ENCODE measurements around the gene SEMA3E.
"Not testable (repeated sequence)": the region's sequence is repeated elsewhere in the genome, so short reads cannot be mapped to it uniquely, and the experiment has no call there.

SEMA3E gene

GRCh38 chr7:83484826-83485225 lies 164.1 kb downstream of the SEMA3E start:
- DNase-seq: no peak

- no peak for DNase-seq
These were observed 164.7 kb downstream of the SEMA3E start for GRCh38 chr7:83484266-83484665.

GRCh38 chr7:83478616-83479015 lies 170.3 kb downstream of the SEMA3E start:
- DNase-seq: no peak

GRCh38 chr7:83476511-83477050 lies 172.4 kb downstream of the SEMA3E start:
- no peak for DNase-seq

- DNase-seq: no peak
These were observed 173.5 kb downstream of the SEMA3E start for GRCh38 chr7:83475420-83475819.

- DNase-seq: no peak
These were observed 176.6 kb downstream of the SEMA3E start for GRCh38 chr7:83472376-83472775.

- no peak for DNase-seq
These were observed 179.4 kb downstream of the SEMA3E start for GRCh38 chr7:83469491-83469890.

- DNase-seq: no peak
These were observed 179.9 kb downstream of the SEMA3E start for GRCh38 chr7:83469076-83469475.

- peak; percentile 21 for DNase-seq
These were observed 180.6 kb downstream of the SEMA3E start for GRCh38 chr7:83468251-83468739.

- DNase-seq: no peak
These were observed 181.4 kb downstream of the SEMA3E start for GRCh38 chr7:83467493-83467892.

GRCh38 chr7:83466956-83467355 lies 182.0 kb downstream of the SEMA3E start:
- no peak for DNase-seq

GRCh38 chr7:83466187-83466923 lies 182.6 kb downstream of the SEMA3E start:
- no peak for DNase-seq

- DNase-seq: no peak
These were observed 183.3 kb downstream of the SEMA3E start for GRCh38 chr7:83465643-83466042.

- DNase-seq: not testable (repeated sequence)
These were observed 187.1 kb downstream of the SEMA3E start for GRCh38 chr7:83461820-83462219.

- DNase-seq: not testable (repeated sequence)
These were observed 188.8 kb downstream of the SEMA3E start for GRCh38 chr7:83459930-83460653.

GRCh38 chr7:83459101-83459929 lies 189.6 kb downstream of the SEMA3E start:
- not testable (repeated sequence) for DNase-seq

GRCh38 chr7:83457022-83457892 lies 191.7 kb downstream of the SEMA3E start:
- DNase-seq: no peak

GRCh38 chr7:83456413-83456812 lies 192.5 kb downstream of the SEMA3E start:
- DNase-seq: no peak

GRCh38 chr7:83455612-83456011 lies 193.3 kb downstream of the SEMA3E start:
- DNase-seq: no peak

- no peak for DNase-seq
These were observed 196.7 kb downstream of the SEMA3E start for GRCh38 chr7:83452256-83452655.

- DNase-seq: peak; percentile 7
These were observed 197.4 kb downstream of the SEMA3E start for GRCh38 chr7:83451501-83452045.

GRCh38 chr7:83449781-83450180 lies 199.2 kb downstream of the SEMA3E start:
- DNase-seq: no peak

Data from DMS153 (cell line).